ENCODE results near the gene FIGNL2.

GRCh38 chr12:51847643-51848325 is 734 bp downstream of the FIGNL2 start:
- TF ChIP-seq CTCF (IDR thresholded peaks at IDR 0.05; ENCODE audit: low read length) (no peak), EZH2 (IDR thresholded peaks at IDR 0.05; ENCODE audit: borderline replicate concordance, low read length) (no peak)

Data from OCI-LY1 (cell line).